ENCODE data around the gene KICS2. TPM values are rescaled to one million over a fixed set of nuclear protein-coding genes. Genes with fewer than 3 reads are reported as not detected.
"Not testable (repeated sequence)": the region's sequence is repeated elsewhere in the genome, so short reads cannot be mapped to it uniquely, and the experiment has no call there.

Gene KICS2
- total and polyA plus RNA-seq, 2 donors (not counting 3 experiments of a cell fraction or from before 2014, with no cell fraction given): 1.6 to 3.2 TPM

GRCh38 chr12:64203775-64204174, 18.3 kb downstream of the KICS2 start:
- no peaks in the 10 kb centered on the region for H4K20me1 ChIP-seq (replicated peaks; ENCODE audit: control insufficient read depth, extremely low read depth, insufficient read depth, low read length)
- H3K4me3 ChIP-seq (replicated peaks in 1 of 3; ENCODE audit: insufficient read depth in 1 of 3, low read depth in 1 of 3, low read length in 3 of 3): no peak overlapping the region
- POLR2A ChIA-PET: no interaction called here
- BruUV-seq (replicated peaks): no TSS peak
- H3K9me3 ChIP-seq (replicated peaks; ENCODE audit: control insufficient read depth, insufficient read depth, low read length): no peaks in the 10 kb centered on the region
- H3K27ac ChIP-seq (ENCODE audit: insufficient read depth, low read depth, low read length): no peak overlapping the region
- no peaks in the 10 kb centered on the region for H3K4me1 ChIP-seq (ENCODE audit: control insufficient read depth, extremely low read depth, insufficient read depth, low read length)
- H3K4me2 ChIP-seq (ENCODE audit: insufficient read depth, low read length): no peak overlapping the region
- no peaks in the 10 kb centered on the region for H3K9me1 ChIP-seq (replicated peaks; ENCODE audit: control insufficient read depth, extremely low read depth, insufficient read depth, low read length)
- FAIRE-seq (no peak), DNase-seq (ENCODE audit: low read depth, low spot score) (no peak)
- no peaks in the 10 kb centered on the region for H3K27me3 ChIP-seq (ENCODE audit: control insufficient read depth in 2 of 2, insufficient read depth in 2 of 2, low read length in 2 of 2)
- no peak for TF ChIP-seq GATA2 (IDR thresholded peaks at IDR 0.05; ENCODE audit: insufficient read depth, insufficient read length, low read depth, low read length)
- TF ChIP-seq POLR2A (IDR thresholded peaks at IDR 0.05; ENCODE audit: low read depth, low read length): no peak
- TF ChIP-seq JUN (IDR thresholded peaks at IDR 0.05; ENCODE audit: borderline replicate concordance, insufficient read depth, insufficient read length, low read depth): no peak
- TF ChIP-seq MYC (IDR thresholded peaks at IDR 0.05; ENCODE audit: low read depth, low read length): no peak
- H3K9ac ChIP-seq (replicated peaks; ENCODE audit: extremely low read depth, insufficient read depth, low read length): no peak overlapping the region
- CTCF ChIA-PET: no interaction called here
- intact Hi-C loops (cut with micrococcal nuclease) (loop anchor here (2.0 kb wide), 1 partner anchor 17 kb away; no protein-coding TSS in a partner anchor), dilution Hi-C loops (cut with MboI; ENCODE audit: extremely low pct_ligation_motif_present, low sequenced_read_pairs) (no loop called here)
- H2AFZ ChIP-seq (ENCODE audit: low read depth, low read length): no peak overlapping the region
- no peaks in the 10 kb centered on the region for H3K36me3 ChIP-seq (ENCODE audit: control insufficient read depth in 2 of 2, extremely low read depth in 1 of 2, insufficient read depth in 2 of 2, low read length in 2 of 2)
- no peaks in the 10 kb centered on the region for H3K79me2 ChIP-seq (ENCODE audit: control insufficient read depth, insufficient read depth, low read length)

- DNase-seq (ENCODE audit: low read depth, low spot score) (no peak), FAIRE-seq (no peak)
- ChIA-PET CTCF (no interaction called here), POLR2A (no interaction called here)
- Histone ChIP-seq H3K9ac (replicated peaks; ENCODE audit: extremely low read depth, insufficient read depth, low read length) (no peak overlapping the region), H3K36me3 (ENCODE audit: control insufficient read depth in 2 of 2, extremely low read depth in 1 of 2, insufficient read depth in 2 of 2, low read length in 2 of 2) (no peaks in the 10 kb centered on the region), H3K4me3 (replicated peaks in 1 of 3; ENCODE audit: insufficient read depth in 1 of 3, low read depth in 1 of 3, low read length in 3 of 3) (no peak overlapping the region), H3K27ac (ENCODE audit: insufficient read depth, low read depth, low read length) (no peak overlapping the region), H3K27me3 (ENCODE audit: control insufficient read depth in 2 of 2, insufficient read depth in 2 of 2, low read length in 2 of 2) (no peaks in the 10 kb centered on the region), H3K4me1 (ENCODE audit: control insufficient read depth, extremely low read depth, insufficient read depth, low read length) (no peaks in the 10 kb centered on the region), H3K9me3 (replicated peaks; ENCODE audit: control insufficient read depth, insufficient read depth, low read length) (no peaks in the 10 kb centered on the region), H3K9me1 (replicated peaks; ENCODE audit: control insufficient read depth, extremely low read depth, insufficient read depth, low read length) (no peaks in the 10 kb centered on the region), H3K79me2 (ENCODE audit: control insufficient read depth, insufficient read depth, low read length) (no peaks in the 10 kb centered on the region), H2AFZ (ENCODE audit: low read depth, low read length) (no peak overlapping the region), H3K4me2 (ENCODE audit: insufficient read depth, low read length) (no peak overlapping the region), H4K20me1 (replicated peaks; ENCODE audit: control insufficient read depth, extremely low read depth, insufficient read depth, low read length) (no peaks in the 10 kb centered on the region)
- intact Hi-C loops (cut with micrococcal nuclease): loop anchor here (2.0 kb wide), 1 partner anchor 18 kb away; no protein-coding TSS in a partner anchor
- TF ChIP-seq FOS (IDR thresholded peaks at IDR 0.05; ENCODE audit: borderline replicate concordance, insufficient read depth, low read length) (no peak), CTCF (IDR thresholded peaks at IDR 0.05; ENCODE audit: extremely low read depth in 1 of 2, insufficient read depth in 1 of 2, low read depth in 1 of 2, low read length in 2 of 2) (no peak), POLR2A (IDR thresholded peaks at IDR 0.05; ENCODE audit: low read depth, low read length) (no peak), GATA2 (IDR thresholded peaks at IDR 0.05; ENCODE audit: insufficient read depth, insufficient read length, low read depth, low read length) (no peak), MAX (IDR thresholded peaks at IDR 0.05; ENCODE audit: insufficient read depth, insufficient read length) (no peak), EZH2 (IDR thresholded peaks at IDR 0.05; ENCODE audit: borderline replicate concordance, low read depth, low read length, severe bottlenecking) (no peak), POLR2AphosphoS5 (IDR thresholded peaks at IDR 0.05; ENCODE audit: insufficient read depth, low read depth, low read length) (no peak), JUN (IDR thresholded peaks at IDR 0.05; ENCODE audit: borderline replicate concordance, insufficient read depth, insufficient read length, low read depth) (no peak), MYC (IDR thresholded peaks at IDR 0.05; ENCODE audit: low read depth, low read length) (no peak)
- BruUV-seq (replicated peaks): no TSS peak
- dilution Hi-C loops (cut with MboI; ENCODE audit: extremely low pct_ligation_motif_present, low sequenced_read_pairs): no loop called here
These were observed 19.1 kb downstream of the KICS2 start for GRCh38 chr12:64203036-64203435.

- H3K9me1 ChIP-seq (replicated peaks; ENCODE audit: control insufficient read depth, extremely low read depth, insufficient read depth, low read length); BruUV-seq (replicated peaks); H3K9ac ChIP-seq (replicated peaks; ENCODE audit: extremely low read depth, insufficient read depth, low read length); H4K20me1 ChIP-seq (replicated peaks; ENCODE audit: control insufficient read depth, extremely low read depth, insufficient read depth, low read length); H2AFZ ChIP-seq (ENCODE audit: low read depth, low read length); H3K9me3 ChIP-seq (replicated peaks; ENCODE audit: control insufficient read depth, insufficient read depth, low read length); H3K4me1 ChIP-seq (ENCODE audit: control insufficient read depth, extremely low read depth, insufficient read depth, low read length); H3K27me3 ChIP-seq (ENCODE audit: control insufficient read depth in 2 of 2, insufficient read depth in 2 of 2, low read length in 2 of 2); H3K79me2 ChIP-seq (ENCODE audit: control insufficient read depth, insufficient read depth, low read length); intact Hi-C loops (cut with micrococcal nuclease); POLR2A ChIA-PET; dilution Hi-C loops (cut with MboI; ENCODE audit: extremely low pct_ligation_motif_present, low sequenced_read_pairs); FAIRE-seq; H3K4me2 ChIP-seq (ENCODE audit: insufficient read depth, low read length); H3K36me3 ChIP-seq (ENCODE audit: control insufficient read depth in 2 of 2, extremely low read depth in 1 of 2, insufficient read depth in 2 of 2, low read length in 2 of 2); H3K27ac ChIP-seq (ENCODE audit: insufficient read depth, low read depth, low read length); H3K4me3 ChIP-seq (replicated peaks in 1 of 3; ENCODE audit: insufficient read depth in 1 of 3, low read depth in 1 of 3, low read length in 3 of 3); DNase-seq (ENCODE audit: low read depth, low spot score); CTCF ChIA-PET: not testable (repeated sequence)
These were observed 26.3 kb downstream of the KICS2 start for GRCh38 chr12:64195841-64196240.

All from endothelial cell of umbilical vein (primary cell).